NCI-H774 (cell line): ENCODE results near the gene OGDH.
A peak's percentile ranks its signal among the peaks of the same experiment; 100 is the strongest.

Experiments
- DNase-seq: peaks from one replicate; lab custom pipeline; 2025; lab: John Stamatoyannopoulos, UW

OGDH gene

DNA sequence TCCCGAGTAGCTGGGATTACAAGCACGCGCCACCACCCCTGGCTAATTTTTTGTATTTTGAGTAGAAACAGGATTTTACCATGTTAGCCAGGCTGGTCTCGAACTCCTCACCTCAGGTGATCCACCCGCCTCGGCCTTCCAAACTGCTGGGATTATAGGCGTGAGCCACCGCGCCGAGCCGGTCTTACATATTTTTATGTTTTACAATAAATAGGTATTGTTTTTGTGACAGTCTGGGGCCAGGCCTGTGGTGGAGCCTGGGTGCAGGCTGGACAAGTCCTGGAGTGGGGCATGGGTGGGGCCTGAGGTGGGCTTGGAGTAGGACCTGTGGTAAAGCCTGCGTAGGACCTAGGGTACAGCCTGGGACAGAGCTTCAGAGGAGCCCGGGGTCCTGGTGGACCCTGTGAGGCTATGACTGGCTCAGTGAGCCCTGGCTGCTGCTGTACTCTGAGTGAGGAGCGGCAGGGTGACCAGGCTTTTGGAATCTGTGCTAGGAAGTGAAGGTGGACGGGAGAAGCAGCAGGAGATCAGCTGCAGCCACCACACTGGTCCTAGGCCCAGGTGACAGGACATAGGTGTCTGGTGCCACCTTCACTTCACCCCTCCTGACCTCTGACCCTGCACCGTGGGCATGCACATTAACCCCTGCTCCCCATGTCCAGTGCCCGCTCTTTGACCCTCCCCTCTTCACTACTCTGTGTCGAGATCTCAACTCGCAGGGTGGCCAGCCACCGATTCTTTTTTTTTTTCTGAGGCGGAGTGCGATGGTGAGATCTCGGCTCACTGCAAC is 132.6 kb downstream of the OGDH start:
- no peak for DNase-seq

DNA sequence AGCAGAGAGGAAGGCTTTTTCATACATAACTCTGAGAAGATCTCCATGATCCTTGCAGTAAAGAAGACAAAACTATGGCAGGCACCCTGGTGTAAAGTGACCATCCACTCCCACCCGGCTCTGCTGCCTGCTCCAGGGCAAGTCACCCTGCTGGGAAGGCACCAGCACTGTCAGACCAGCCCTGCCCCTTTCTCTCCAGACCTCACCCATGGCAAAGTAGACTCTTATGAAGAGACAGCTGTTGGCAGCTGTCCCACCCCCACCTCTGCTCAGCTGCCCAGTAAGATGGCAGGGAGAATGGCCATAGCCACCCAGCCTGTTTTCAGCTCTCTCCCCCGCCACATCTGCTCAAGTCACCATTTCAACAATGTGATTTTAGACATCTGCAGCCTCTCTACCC is 133.6 kb downstream of the OGDH start:
- no peak for DNase-seq

DNA sequence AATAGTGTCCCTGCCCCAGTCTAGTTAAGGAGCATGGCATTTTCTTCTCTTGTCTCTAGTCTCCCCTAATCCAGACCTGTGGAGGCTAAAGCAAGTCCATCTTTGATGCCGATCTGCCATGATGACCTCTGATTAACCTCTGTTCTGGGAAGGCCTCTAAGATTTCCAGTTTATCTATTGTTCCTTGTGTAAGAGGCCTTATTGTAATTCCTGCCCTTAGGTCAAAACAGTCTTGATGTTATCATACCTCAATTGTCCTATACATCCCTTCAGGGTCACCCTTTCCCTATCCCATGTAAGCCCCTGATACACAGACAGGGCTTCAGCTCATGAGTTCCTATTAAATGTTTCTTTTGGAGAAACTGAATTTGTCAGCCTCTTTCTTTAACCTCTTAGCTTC is 137.3 kb downstream of the OGDH start:
- no peak for DNase-seq

DNA sequence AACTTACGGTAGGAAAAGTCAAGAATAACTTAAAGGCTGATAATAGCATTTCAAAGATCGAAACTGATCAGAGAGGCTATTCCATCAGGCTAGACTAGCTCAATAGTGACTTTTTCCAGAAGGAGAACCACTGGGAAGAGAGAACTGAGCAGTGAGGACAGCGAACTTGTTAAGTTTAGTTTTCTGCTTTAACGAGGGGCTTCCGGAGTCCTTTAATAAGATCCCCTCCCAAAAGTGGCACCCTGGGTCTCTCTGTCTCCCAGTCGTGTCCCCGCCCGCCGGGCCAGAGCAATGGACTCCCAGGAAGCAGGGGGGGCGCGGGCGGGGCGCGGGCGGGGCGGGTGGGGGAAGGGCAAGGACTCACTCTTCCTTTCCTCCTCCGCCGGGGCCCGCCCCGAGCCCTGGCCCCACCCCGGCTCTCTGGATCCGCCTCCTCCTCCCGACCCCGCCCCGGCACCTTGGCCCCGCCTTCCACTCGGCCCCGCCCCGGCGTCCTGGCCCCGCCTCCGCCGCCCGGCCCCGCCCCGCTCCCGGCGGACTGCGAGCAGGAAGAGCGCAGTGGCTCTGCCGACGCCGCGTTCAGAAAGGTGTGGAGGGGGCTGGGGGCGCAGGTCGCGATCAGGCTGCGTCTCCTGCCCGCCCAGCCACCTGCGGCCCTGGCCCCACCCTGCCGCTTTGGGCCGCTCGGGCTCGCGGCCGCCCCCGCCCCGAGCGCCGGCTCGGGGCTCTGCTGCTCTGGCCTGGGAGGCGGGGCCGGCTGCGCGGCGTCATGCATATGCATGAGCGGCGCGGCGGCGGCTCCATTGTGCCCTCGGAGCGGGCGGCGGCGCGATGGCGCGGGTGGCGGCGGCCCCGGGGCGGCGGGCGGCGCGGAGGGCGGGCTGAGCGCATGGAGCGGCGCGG is 141.9 kb downstream of the OGDH start, which contains the start of gene ZMIZ2:
Gene ZMIZ2 (plus strand): TSS at position 803 of the 903 bp plus-strand sequence. CDS start 7,403 bp downstream, outside the sequence.
- peak; percentile 91 for DNase-seq

DNA sequence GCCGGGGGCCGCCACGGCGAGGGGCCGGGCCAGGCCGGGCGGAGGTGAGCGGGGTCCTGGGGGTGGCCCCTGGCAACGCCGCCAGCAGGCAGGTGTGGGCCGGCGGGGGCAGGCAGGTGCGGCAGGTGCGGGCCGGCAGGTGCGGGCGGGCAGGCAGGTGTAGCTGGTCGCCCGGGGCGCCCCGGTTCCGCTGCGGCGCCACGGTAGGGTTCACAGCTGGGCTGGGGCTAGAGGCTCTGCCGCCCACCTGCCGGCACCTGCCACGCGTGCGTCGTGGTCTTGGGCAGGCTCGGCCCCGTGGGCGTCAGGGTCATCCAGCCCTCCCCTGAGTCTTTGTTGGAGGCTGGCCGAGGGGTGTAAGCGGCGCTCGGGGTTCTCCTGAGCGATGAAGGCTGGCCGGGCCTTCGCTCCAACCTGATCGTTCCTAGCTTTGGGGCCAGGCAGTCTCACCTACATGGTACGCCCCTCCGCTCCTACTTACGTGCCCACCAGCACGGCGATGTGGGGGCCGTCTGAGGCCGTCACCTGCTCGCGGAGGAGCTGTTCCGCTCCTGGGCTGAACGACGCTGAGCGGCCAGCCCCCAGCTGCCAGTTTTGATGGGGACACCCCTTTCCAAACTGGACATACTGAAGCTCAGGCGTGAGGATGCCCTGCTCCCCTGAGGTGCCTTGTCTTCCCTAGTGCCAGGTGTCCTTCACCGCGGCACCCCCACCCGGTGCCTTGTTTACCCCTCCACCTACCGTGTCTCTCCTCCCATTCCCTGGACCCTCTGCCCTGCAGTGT is 142.7 kb downstream of the OGDH start:
- DNase-seq, result no peak

DNA sequence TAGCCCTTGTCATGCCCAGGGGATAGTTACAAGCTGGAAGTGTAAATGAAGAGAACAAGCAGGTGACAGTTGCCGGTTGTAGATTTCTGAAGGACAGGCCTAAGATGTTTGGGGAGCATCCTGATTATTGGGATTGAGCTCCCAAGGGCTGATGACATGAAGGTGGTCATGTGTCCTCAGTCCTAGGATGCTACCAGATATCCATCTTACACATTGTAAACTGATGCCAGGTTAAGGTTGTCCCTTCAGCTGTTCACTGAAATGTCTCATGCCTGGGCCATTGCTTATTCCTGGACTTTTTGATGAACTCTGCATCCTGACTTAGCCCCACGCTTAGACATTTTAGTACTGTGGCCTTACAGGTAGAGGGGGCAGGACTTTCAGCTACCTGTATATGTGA is 143.6 kb downstream of the OGDH start:
- DNase-seq, result no peak

DNA sequence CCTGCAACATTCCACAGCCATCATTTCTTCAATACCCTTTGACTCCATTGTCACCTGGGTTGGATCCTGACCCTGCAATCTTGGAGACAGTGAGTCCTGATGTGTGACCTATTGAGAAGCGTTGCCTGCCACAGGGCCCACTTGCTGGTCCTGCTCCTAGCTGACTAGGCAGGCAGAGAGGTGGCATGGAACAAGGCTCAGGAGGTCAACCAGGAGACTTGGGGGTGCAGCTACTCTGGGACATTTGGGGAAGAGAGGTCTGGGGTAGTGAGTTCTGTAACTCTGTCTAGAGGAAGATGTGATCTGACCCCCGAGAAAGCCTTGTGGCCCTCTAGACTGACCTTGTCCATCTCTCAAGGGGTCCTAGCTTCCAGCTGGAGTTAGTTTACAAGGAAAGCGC is 144.0 kb downstream of the OGDH start:
- no peak for DNase-seq

DNA sequence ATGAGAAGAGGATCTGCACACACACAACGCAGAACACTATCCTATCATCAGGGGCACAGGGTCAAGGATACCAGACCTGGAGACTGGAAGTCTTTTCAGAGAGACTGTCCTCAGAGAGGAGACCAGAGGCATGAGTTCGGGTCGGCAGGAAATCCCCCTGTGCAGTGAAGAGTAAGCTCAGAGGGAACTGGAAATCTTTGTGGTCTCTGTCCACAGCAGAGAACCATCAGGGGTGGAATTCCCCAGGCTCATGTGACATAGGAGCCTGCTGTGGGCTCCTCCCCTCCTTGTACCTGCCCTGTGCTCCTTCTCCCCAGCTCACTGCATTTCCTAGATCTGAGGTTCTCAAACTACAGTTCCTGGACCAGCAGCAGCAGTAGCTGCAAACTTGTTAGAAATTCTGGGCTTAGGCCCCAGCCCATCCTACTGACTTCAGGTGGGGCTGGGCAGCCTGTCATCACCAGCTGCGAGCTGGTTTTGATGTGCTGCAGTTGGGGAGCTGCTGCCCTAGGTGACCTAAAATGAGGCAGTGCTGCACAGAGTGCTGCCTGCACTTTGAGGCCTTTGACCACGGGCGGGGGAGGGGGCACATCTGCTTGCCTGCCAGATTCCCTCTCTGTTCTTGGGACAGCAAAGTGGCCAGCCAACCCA is 144.6 kb downstream of the OGDH start:
- DNase-seq, result no peak

DNA sequence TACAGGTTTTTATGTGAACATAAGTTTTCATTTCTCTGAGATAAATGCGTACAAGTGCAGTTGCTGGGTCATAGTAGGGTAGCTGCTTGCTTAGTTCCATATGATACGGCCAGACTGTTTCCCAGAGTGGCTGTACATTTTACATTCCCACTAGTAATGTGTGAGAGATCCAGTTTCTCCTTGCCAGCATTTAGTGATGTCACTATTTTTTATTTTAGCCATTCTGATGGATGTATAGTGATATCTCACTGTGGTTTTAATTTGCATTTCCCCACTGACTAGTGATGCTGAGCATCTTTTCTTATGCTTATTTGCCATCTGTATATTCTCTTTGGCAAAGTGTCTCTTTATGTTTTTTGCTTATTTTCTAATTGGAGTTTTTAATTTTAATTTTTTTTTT is 146.4 kb downstream of the OGDH start:
- no peak for DNase-seq

DNA sequence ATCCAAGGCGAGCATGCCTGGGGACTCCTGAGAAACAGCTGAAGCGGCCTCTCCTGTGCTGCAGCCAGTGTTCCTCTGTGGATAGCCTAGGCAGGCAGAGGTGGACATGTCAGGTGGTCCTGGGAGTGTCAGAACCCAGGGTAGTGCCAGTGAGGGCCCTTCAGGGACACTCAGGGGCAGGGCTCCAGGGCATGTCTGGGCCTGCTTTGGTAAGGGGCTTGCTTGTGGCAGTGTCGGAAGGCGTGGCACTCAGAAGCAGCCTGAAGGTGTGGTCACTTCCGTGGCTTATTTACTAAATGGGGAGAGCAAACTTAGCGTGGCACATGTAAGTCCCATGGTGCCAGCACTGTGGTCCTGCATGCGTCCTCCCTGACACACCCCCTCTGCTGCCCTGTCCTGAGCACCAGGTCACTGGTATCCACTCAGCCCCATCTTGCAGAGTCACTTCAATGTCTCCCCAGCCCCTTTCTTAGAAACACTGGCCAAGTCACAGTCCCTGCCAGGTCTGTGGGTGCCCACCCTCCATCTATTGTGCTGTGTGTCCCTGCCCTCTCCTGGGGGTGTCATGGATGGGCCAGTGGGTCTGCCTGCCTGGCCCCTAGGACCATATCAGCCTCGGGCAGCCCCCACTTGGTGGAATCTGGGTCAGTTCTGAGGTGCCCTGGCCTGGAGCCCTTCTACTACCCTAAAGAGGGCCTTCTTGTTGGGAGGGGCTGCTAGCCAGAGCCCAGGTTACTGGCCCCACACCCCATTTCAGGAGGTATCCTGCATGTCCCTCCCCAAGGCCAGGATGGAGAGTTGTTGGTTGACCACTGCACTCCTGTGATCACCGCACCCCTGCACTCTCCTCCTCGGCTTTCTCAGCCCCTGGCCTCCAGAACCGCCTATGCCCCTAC is 148.6 kb downstream of the OGDH start:
- DNase-seq, result no peak

DNA sequence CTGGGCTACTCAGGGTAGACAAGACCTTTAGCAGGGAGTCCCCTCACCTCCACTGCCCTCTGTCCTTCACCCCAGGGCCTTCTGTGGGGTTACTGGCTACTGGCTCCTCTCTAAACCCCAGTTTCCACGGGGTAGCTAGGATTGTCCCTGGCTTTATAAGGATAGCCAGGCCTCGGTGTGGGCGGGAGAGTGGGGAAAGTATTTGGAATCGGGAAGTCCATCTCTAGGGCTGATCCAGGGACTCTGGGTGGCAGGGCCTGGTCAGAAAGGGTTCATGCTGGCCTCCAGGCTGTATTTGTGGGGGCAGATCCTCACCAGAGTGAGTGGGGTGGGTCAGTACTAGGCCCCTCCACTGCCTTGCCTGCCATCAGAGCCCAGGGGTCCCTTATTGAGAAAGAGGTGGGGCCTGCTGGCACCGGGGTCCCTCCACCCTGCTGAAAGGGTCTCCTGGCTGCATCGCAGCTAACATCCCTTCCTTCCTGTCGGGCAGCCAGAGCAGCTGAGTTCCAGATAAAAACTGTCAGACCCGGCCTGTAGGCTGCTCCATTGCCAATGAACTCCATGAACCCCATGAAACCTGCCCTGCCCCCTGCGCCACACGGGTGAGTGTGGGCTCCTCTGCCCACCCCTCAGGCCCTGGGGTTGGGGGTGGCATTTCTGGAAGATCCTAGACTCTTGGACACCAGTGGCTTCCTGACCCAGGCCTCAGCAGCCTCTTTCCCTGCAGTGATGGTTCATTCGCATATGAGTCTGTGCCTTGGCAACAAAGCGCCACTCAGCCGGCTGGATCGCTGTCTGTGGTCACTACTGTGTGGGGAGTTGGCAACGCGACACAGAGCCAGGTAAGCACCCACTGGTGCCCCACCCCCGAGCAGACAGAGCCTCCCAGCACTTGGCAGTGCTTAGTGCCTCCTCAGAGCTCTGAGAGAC is 149.5 kb downstream of the OGDH start:
- no peak for DNase-seq

DNA sequence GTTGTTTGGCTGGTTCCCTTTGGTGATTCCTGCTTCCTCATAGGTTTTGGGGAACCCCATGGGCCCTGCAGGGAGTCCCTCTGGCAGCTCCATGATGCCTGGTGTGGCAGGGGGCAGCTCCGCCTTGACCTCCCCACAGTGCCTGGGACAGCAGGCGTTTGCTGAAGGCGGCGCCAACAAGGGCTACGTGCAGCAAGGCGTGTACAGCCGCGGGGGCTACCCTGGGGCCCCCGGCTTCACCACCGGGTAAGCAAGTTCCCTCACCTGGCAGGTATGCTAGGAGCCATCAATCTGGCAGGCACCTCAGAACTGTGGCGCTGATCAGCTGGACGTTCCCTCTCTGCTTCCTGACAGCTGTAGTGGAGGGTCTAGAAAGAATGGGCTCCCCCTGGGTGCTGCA is 150.5 kb downstream of the OGDH start:
- no peak for DNase-seq

DNA sequence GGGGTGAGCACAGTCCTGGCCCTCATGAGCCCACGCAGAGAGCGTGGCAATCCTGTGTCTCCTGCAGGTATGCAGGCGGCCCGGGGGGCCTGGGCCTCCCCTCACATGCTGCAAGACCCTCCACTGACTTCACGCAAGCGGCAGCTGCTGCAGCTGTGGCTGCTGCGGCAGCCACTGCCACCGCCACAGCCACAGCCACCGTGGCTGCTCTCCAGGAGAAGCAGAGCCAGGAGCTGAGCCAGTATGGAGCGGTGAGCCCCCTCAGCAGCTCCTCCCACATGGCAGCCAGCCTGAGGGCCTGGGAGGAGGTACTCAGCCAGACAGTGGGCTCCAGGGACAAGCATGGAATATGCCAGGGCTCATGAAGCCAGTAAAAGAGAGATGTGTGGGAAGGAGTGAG is 150.9 kb downstream of the OGDH start:
- no peak for DNase-seq

DNA sequence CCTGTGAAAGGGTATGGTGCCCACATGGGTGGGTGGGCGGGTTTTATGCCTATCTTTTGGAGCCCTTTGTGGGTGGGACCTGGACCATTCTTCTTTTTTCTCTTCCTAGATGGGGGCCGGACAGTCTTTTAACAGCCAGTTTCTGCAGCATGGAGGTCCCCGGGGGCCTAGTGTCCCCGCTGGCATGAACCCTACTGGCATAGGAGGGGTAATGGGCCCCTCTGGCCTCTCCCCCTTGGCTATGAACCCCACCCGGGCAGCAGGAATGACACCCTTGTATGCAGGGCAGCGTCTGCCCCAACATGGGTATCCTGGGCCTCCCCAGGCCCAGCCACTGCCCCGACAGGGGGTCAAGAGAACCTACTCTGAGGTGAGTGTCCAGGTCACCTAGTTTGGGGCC is 151.3 kb downstream of the OGDH start:
- no peak for DNase-seq
